K562 (cell line): ENCODE results near the gene LGALS14.

Experiments used
- CEBPB ChIP-seq: fragments of 450-650 bp; IDR thresholded peaks from 2 replicates; pipeline ENCODE4 v1.6.1; 2016; ENCODE audit warnings: missing genetic modification characterization, missing compliant biosample characterization
- DPF2 ChIP-seq: fragments of 450-650 bp; IDR thresholded peaks from 2 replicates; pipeline ENCODE4 v1.6.1; 2016
- FOXJ2 ChIP-seq: fragments of 200-800 bp; sonication (Bioruptor generic); IDR thresholded peaks from 2 replicates; pipeline ENCODE4 v1.6.1; 2016; ENCODE audit warnings: missing genetic modification characterization, missing compliant biosample characterization
- GABPA ChIP-seq: fragments of 200-800 bp; sonication (Bioruptor generic); conservative IDR thresholded peaks from 2 replicates; pipeline ENCODE4 v1.6.1; 2016; ENCODE audit warnings: low read depth, missing genetic modification characterization, missing compliant biosample characterization
- GATA2 ChIP-seq: sonication (generic); formaldehyde crosslinking; IDR thresholded peaks from 2 replicates; pipeline ENCODE4 v1.4.0; 2020; ENCODE audit warnings: mild to moderate bottlenecking, missing genetic modification reagents
- HOXB6 ChIP-seq: fragments of 250-450 bp; sonication (Bioruptor Pico); IDR thresholded peaks from 2 replicates; pipeline ENCODE4 v1.5.1; 2022; ENCODE audit warnings: mild to moderate bottlenecking, borderline replicate concordance
- MIER1 ChIP-seq: fragments of 450-650 bp; IDR thresholded peaks from 2 replicates; pipeline ENCODE4 v1.6.1; 2016; ENCODE audit warnings: antibody characterized with exemption, mild to moderate bottlenecking, low read depth
- MYC ChIP-seq, 2 experiments: fragments of 250-450 bp in 1 of 2; sonication (Bioruptor Pico) in 1 of 2; IDR thresholded peaks; 2 replicates each; pipeline versions ENCODE4 v1.5.1 to v1.6.1; 2012 to 2021; ENCODE audit warnings: low read depth in 2 of 2, borderline replicate concordance in 1 of 2, improper control_type of control experiment in 1 of 2, low read length in 1 of 2, mild to moderate bottlenecking in 1 of 2, moderate library complexity in 1 of 2
- POLR2A ChIP-seq: fragments of 450-650 bp; conservative IDR thresholded peaks from 2 replicates; pipeline ENCODE4 v1.6.1; 2016
- SMARCC2 ChIP-seq: fragments of 450-650 bp; IDR thresholded peaks from 2 replicates; pipeline ENCODE4 v1.6.1; 2017; ENCODE audit warnings: antibody characterized with exemption, moderate library complexity, mild to moderate bottlenecking, low read depth
- TF ChIP-seq, protein P1 (sequence below): sonication (generic); formaldehyde crosslinking; IDR thresholded peaks from 2 replicates; pipeline ENCODE4 v1.8.1; 2023; ENCODE audit warnings: mild to moderate bottlenecking, missing genetic modification reagents

DNA sequence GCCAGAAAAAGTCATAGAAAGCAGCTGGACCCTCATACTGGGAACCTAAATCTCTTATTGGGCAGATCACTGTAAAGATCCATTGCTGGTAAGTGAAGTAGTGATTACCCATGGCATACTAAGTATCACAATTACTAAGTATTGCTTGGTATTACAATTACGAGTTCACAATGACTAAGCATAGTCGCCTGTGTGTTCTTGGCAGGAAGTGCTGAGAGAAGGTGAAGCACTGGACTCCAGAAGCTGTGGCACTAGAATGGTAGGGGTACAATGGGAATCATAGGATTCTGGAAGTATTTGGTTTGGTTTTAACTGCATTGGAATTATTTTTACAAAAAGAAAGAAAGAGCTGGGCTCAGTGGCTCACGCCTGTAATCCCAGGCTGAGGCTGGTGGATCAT, 28.3 kb upstream of the LGALS14 start:
- TF ChIP-seq CEBPB (tag) (no peak), SMARCC2 (no peak), MIER1 (no peak), POLR2A (no peak), FOXJ2 (no peak), DPF2 (no peak), GABPA (no peak), HOXB6 (CRISPR knock-in tag) (no peak), MYC (IDR thresholded peaks at IDR 0.05; ENCODE audit: low read depth, low read length) (no peak), MYC (CRISPR knock-in tag; IDR thresholded peaks at IDR 0.05; ENCODE audit: borderline replicate concordance, low read depth) (no peak), GATA2 (CRISPR knock-in tag) (no peak)
- TF ChIP-seq, protein P1, sequence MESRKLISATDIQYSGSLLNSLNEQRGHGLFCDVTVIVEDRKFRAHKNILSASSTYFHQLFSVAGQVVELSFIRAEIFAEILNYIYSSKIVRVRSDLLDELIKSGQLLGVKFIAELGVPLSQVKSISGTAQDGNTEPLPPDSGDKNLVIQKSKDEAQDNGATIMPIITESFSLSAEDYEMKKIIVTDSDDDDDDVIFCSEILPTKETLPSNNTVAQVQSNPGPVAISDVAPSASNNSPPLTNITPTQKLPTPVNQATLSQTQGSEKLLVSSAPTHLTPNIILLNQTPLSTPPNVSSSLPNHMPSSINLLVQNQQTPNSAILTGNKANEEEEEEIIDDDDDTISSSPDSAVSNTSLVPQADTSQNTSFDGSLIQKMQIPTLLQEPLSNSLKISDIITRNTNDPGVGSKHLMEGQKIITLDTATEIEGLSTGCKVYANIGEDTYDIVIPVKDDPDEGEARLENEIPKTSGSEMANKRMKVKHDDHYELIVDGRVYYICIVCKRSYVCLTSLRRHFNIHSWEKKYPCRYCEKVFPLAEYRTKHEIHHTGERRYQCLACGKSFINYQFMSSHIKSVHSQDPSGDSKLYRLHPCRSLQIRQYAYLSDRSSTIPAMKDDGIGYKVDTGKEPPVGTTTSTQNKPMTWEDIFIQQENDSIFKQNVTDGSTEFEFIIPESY (CRISPR knock-in tag): no peak
